ENCODE measurements around the gene PREPL.
"Not testable (repeated sequence)": the region's sequence is repeated elsewhere in the genome, so short reads cannot be mapped to it uniquely, and the experiment has no call there.

The PREPL gene

DNA sequence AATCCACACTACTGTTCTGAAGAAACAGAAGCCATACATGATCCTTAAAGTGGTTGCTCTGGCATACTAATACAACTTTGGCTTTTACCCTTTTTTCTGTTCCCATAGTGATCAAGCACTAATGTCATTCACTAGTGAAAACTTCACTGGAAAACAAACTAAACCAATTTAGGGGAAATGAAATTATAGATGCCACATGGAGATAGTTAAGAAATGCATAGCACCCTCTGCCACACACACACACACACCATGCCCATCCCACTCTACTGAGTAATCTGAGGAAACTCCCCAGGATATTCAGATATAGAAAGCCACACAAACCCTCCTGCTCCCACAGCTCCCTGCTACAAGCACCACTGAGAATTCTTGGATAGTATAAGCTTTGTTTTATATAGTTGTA, 46.9 kb downstream of the PREPL start:
- H3K4me3 ChIP-seq (ENCODE audit: low read length): no peak overlapping the region
- H3K4me2 ChIP-seq (ENCODE audit: low read length): no peak overlapping the region
- no peaks in the 10 kb centered on the region for H3K27me3 ChIP-seq (ENCODE audit: low read depth, low read length)
- H3K27ac ChIP-seq (ENCODE audit: low read length): no peak overlapping the region
- H3K79me2 ChIP-seq (ENCODE audit: low read length): no peaks in the 10 kb centered on the region
- peaks cover 18% of the 10 kb centered on the region; the same call in 1 of the 2 replicates for H3K9me3 ChIP-seq (ENCODE audit: insufficient read depth, low read length)
- no peaks in the 10 kb centered on the region for H3K4me1 ChIP-seq (ENCODE audit: low read length)
- no peak overlapping the region for H2AFZ ChIP-seq (ENCODE audit: low read depth, low read length)
- H3K36me3 ChIP-seq (replicated peaks; ENCODE audit: low read depth, low read length): peaks cover 57% of the 10 kb centered on the region
- no peak for TF ChIP-seq EZH2phosphoT487 (IDR thresholded peaks at IDR 0.05; ENCODE audit: low read depth)
- TF ChIP-seq, protein P1, sequence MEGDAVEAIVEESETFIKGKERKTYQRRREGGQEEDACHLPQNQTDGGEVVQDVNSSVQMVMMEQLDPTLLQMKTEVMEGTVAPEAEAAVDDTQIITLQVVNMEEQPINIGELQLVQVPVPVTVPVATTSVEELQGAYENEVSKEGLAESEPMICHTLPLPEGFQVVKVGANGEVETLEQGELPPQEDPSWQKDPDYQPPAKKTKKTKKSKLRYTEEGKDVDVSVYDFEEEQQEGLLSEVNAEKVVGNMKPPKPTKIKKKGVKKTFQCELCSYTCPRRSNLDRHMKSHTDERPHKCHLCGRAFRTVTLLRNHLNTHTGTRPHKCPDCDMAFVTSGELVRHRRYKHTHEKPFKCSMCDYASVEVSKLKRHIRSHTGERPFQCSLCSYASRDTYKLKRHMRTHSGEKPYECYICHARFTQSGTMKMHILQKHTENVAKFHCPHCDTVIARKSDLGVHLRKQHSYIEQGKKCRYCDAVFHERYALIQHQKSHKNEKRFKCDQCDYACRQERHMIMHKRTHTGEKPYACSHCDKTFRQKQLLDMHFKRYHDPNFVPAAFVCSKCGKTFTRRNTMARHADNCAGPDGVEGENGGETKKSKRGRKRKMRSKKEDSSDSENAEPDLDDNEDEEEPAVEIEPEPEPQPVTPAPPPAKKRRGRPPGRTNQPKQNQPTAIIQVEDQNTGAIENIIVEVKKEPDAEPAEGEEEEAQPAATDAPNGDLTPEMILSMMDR (IDR thresholded peaks at IDR 0.05; ENCODE audit: low read depth, low read length): no peak
- H3K9ac ChIP-seq (ENCODE audit: low read length): no peak overlapping the region
- H4K20me1 ChIP-seq (ENCODE audit: insufficient read depth, low read length): no peaks in the 10 kb centered on the region

GRCh38 chr2:44310287-44310686, 51.0 kb downstream of the PREPL start:
- Histone ChIP-seq H3K27ac (ENCODE audit: low read length) (no peak overlapping the region), H3K4me1 (ENCODE audit: low read length) (no peaks in the 10 kb centered on the region), H3K36me3 (replicated peaks; ENCODE audit: low read depth, low read length) (peaks cover 44% of the 10 kb centered on the region), H2AFZ (ENCODE audit: low read depth, low read length) (no peak overlapping the region), H3K4me2 (ENCODE audit: low read length) (no peak overlapping the region), H3K4me3 (ENCODE audit: low read length) (no peak overlapping the region), H4K20me1 (ENCODE audit: insufficient read depth, low read length) (no peaks in the 10 kb centered on the region), H3K27me3 (ENCODE audit: low read depth, low read length) (no peaks in the 10 kb centered on the region), H3K9ac (ENCODE audit: low read length) (no peak overlapping the region), H3K79me2 (ENCODE audit: low read length) (no peaks in the 10 kb centered on the region), H3K9me3 (ENCODE audit: insufficient read depth, low read length) (peaks cover 18% of the 10 kb centered on the region; the same call in 1 of the 2 replicates)
- TF ChIP-seq, protein P1 (IDR thresholded peaks at IDR 0.05; ENCODE audit: low read depth, low read length): no peak
- TF ChIP-seq EZH2phosphoT487 (IDR thresholded peaks at IDR 0.05; ENCODE audit: low read depth): no peak

- Histone ChIP-seq H3K9ac (ENCODE audit: low read length) (no peak overlapping the region), H3K27ac (ENCODE audit: low read length) (no peak overlapping the region), H3K79me2 (ENCODE audit: low read length) (no peaks in the 10 kb centered on the region), H3K4me1 (ENCODE audit: low read length) (no peaks in the 10 kb centered on the region), H3K27me3 (ENCODE audit: low read depth, low read length) (no peaks in the 10 kb centered on the region), H3K36me3 (replicated peaks; ENCODE audit: low read depth, low read length) (peaks cover 11% of the 10 kb centered on the region), H3K4me2 (ENCODE audit: low read length) (no peak overlapping the region), H3K4me3 (ENCODE audit: low read length) (no peak overlapping the region), H3K9me3 (ENCODE audit: insufficient read depth, low read length) (peaks cover 10% of the 10 kb centered on the region; the same call in 1 of the 2 replicates), H4K20me1 (ENCODE audit: insufficient read depth, low read length) (no peaks in the 10 kb centered on the region), H2AFZ (ENCODE audit: low read depth, low read length) (no peak overlapping the region)
- TF ChIP-seq, protein P1 (IDR thresholded peaks at IDR 0.05; ENCODE audit: low read depth, low read length): no peak
- TF ChIP-seq EZH2phosphoT487 (IDR thresholded peaks at IDR 0.05; ENCODE audit: low read depth): no peak
These were observed 55.4 kb downstream of the PREPL start for GRCh38 chr2:44305882-44306281.

DNA sequence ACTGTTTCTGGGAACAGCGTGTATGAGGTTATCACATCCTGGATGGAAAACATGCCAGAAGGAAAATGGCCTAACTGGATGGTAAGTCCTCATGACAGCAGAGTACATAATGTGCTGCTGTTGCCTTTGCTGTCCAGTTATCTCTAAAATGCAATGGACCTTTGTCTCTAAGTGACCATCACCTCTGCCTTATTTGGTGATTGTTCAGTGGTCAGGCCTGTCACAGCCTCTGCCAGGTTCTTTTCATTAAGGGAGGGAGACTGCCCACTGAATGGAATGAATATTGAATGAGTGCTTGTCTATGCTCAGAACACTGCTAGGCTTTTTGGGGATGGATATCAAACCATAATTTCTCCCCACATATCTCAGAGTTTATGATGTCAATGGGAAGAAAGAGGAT, 57.0 kb downstream of the PREPL start:
- TF ChIP-seq, protein P1 (IDR thresholded peaks at IDR 0.05; ENCODE audit: low read depth, low read length): no peak
- no peak for TF ChIP-seq EZH2phosphoT487 (IDR thresholded peaks at IDR 0.05; ENCODE audit: low read depth)

GRCh38 chr2:44303766-44304165, 57.5 kb downstream of the PREPL start:
- H3K4me3 ChIP-seq (ENCODE audit: low read length); H3K27ac ChIP-seq (ENCODE audit: low read length); H2AFZ ChIP-seq (ENCODE audit: low read depth, low read length); H3K9ac ChIP-seq (ENCODE audit: low read length); H3K36me3 ChIP-seq (replicated peaks; ENCODE audit: low read depth, low read length); H4K20me1 ChIP-seq (ENCODE audit: insufficient read depth, low read length); H3K79me2 ChIP-seq (ENCODE audit: low read length); H3K4me1 ChIP-seq (ENCODE audit: low read length); H3K9me3 ChIP-seq (ENCODE audit: insufficient read depth, low read length); H3K4me2 ChIP-seq (ENCODE audit: low read length); H3K27me3 ChIP-seq (ENCODE audit: low read depth, low read length): not testable (repeated sequence)

More for the DNA sequence above, 57.0 kb downstream of the PREPL start:
- H3K9me3 ChIP-seq (ENCODE audit: insufficient read depth, low read length): no peaks in the 10 kb centered on the region; the same call in 1 of the 2 replicates
- no peaks in the 10 kb centered on the region for H3K36me3 ChIP-seq (replicated peaks; ENCODE audit: low read depth, low read length)
- no peak overlapping the region for H3K4me3 ChIP-seq (ENCODE audit: low read length)
- no peaks in the 10 kb centered on the region for H3K27me3 ChIP-seq (ENCODE audit: low read depth, low read length)
- H2AFZ ChIP-seq (ENCODE audit: low read depth, low read length): no peak overlapping the region
- no peak overlapping the region for H3K4me2 ChIP-seq (ENCODE audit: low read length)
- H3K27ac ChIP-seq (ENCODE audit: low read length): no peak overlapping the region
- H3K79me2 ChIP-seq (ENCODE audit: low read length): no peaks in the 10 kb centered on the region
- H4K20me1 ChIP-seq (ENCODE audit: insufficient read depth, low read length): no peaks in the 10 kb centered on the region
- no peak overlapping the region for H3K9ac ChIP-seq (ENCODE audit: low read length)
- H3K4me1 ChIP-seq (ENCODE audit: low read length): no peaks in the 10 kb centered on the region
